Natural killer cell treated with Interleukin-12 subunit alpha and Interleukin-12 subunit beta and Interleukin-15 and Interleukin-18, amount 100 ng/mL, for 72 hours (primary cell): ENCODE results near the gene LIG1. TPM values are rescaled to one million over a fixed set of nuclear protein-coding genes. Genes with fewer than 3 reads are reported as not detected.
A peak's percentile ranks its signal among the peaks of the same experiment; 100 is the strongest.

Experiments used
- ATAC-seq, 2 donors: fragments of 150-1000 bp; cut with Tn5 transposase in 1 of 2; sonication (Bioruptor Pico), chemical (Tn5 transposase) in 1 of 2; 2 replicates each; pipeline ENCODE4 v1.10.0; 2021
- DNase-seq: peaks from one replicate; pipeline ENCODE4 v3.0.0; 2022; ENCODE audit warnings: low spot score
- H3K27ac Mint-ChIP-seq, 2 donors: 1 replicate in 1 of 2; 2 replicates in 1 of 2; pipeline ENCODE4 v1.8.0; 2022; ENCODE audit warnings: mixed read lengths in 2 of 2, mild to moderate bottlenecking in 1 of 2, moderate library complexity in 1 of 2
- H3K27me3 Mint-ChIP-seq, 2 donors: 1 replicate in 1 of 2; 2 replicates in 1 of 2; pipeline ENCODE4 v1.8.0; 2022; ENCODE audit warnings: mixed read lengths in 2 of 2
- H3K36me3 Mint-ChIP-seq: one replicate; pipeline ENCODE4 v1.8.0; 2022; ENCODE audit warnings: mixed read lengths
- H3K4me1 Mint-ChIP-seq, 2 donors: 1 replicate in 1 of 2; 2 replicates in 1 of 2; pipeline ENCODE4 v1.8.0; 2022; ENCODE audit warnings: low read depth in 2 of 2, mixed read lengths in 2 of 2, mild to moderate bottlenecking in 1 of 2
- H3K4me3 Mint-ChIP-seq: one replicate; pipeline ENCODE4 v1.8.0; 2022; ENCODE audit warnings: mixed read lengths
- H3K9me3 Mint-ChIP-seq: 2 replicates; pipeline ENCODE4 v1.8.0; 2022; ENCODE audit warnings: mixed read lengths
- total RNA-seq, 2 donors: library from RNA; stranded (reverse); gene quantifications; one replicate each; pipeline ENCODE4 v1.2.3, GENCODE V29; 2022

Gene LIG1
- total RNA-seq, 2 donors from 2014 or later, result 65.8 to 172 TPM

DNA sequence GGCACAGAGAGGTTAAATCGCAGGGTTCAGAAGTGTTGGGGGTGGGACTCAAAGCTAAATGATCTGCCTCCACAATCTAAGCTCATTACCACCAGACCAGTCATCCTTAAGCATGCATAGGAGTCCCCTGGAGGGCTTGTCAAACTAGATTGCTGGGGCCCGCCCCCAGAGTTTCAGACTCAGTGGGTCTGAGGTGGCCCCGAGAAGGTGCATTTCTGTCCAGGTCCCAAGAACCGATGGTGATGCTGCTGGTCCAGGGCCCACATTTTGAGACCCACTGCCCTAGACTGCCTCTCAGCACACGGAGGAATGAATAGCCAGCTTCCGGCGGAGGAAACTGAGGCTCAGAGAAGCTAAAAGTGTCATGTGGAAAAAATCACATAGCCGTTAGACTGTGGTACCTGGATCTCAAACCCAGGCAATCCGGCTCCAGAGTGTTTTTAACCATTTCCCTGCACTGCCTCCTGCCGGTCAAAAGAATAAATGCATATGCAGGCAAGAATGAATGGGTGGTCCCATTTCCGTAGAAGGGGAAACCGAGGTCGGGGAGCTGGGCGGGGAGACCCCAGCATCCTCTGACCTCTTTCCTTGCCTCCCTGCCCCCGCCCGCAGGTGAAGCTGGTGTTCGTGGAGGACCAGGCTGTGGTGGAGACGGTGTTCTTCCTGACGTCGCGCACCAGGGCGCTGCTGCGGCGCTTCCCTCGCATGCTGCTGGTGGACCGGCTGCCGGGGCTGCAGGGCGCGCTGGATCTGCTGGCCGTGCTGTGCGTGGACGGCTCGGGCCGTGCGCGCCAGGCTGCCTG is 24.1 kb upstream of the LIG1 start:
- Mint-ChIP-seq H3K4me3 (no peak overlapping the region), H3K36me3 (no peaks in the 10 kb centered on the region), H3K27me3 (peaks cover 0 to 4% of the 10 kb centered on the region in 2 donors), H3K27ac (no peak overlapping the region), H3K4me1 (peaks cover 12 to 19% of the 10 kb centered on the region in 2 donors), H3K9me3 (no peaks in the 10 kb centered on the region)
- DNase-seq (peak; percentile 57), ATAC-seq (no peak)

DNA sequence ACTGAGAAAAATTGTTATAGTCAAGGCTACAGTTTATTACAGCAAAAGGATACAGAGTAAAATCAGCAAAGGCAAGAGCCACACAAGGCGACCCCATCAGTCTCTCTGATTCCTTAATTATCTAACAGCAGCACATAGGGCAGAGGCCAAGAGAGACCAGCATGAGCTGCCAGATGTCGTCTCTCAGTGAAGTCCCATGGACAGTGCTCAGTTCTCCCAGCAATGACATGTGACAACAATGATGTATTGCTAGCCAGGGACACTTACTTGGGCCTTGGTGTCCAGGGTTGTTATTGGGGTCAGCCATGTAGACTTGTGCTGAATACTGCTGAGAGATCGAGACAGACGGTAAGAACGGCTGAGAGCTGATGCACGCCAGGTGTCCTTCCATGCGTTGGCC is 22.6 kb upstream of the LIG1 start:
- ATAC-seq (no peak), DNase-seq (no peak)
- no peaks in the 10 kb centered on the region for H3K9me3 Mint-ChIP-seq
- no peak overlapping the region for H3K27ac Mint-ChIP-seq
- H3K4me1 Mint-ChIP-seq, result peaks cover 12 to 21% of the 10 kb centered on the region in 2 donors
- no peaks in the 10 kb centered on the region for H3K36me3 Mint-ChIP-seq
- H3K27me3 Mint-ChIP-seq, result peaks cover 0 to 4% of the 10 kb centered on the region in 2 donors
- no peak overlapping the region for H3K4me3 Mint-ChIP-seq

- DNase-seq, result no peak
- no peaks in the 10 kb centered on the region for H3K36me3 Mint-ChIP-seq
- peaks cover 5 to 13% of the 10 kb centered on the region in 2 donors for H3K4me1 Mint-ChIP-seq
- peaks cover 0 to 4% of the 10 kb centered on the region in 2 donors for H3K27me3 Mint-ChIP-seq
- H3K4me3 Mint-ChIP-seq, result no peak overlapping the region
- H3K27ac Mint-ChIP-seq, result no peak overlapping the region
- no peak for ATAC-seq
- no peaks in the 10 kb centered on the region for H3K9me3 Mint-ChIP-seq
These were observed 20.7 kb upstream of the LIG1 start for GRCh38 chr19:48190885-48191284.

GRCh38 chr19:48190288-48190884 is 20.2 kb upstream of the LIG1 start:
- Mint-ChIP-seq H3K4me3 (no peak overlapping the region), H3K27ac (no peak overlapping the region), H3K36me3 (no peaks in the 10 kb centered on the region), H3K9me3 (no peaks in the 10 kb centered on the region), H3K27me3 (peaks cover 0 to under 1% of the 10 kb centered on the region in 2 donors), H3K4me1 (peaks cover 5 to 9% of the 10 kb centered on the region in 2 donors)
- ATAC-seq (peak; percentile 84 to 87), DNase-seq (peak; percentile 53)

GRCh38 chr19:48186541-48186991 is 16.4 kb upstream of the LIG1 start:
- H3K27ac Mint-ChIP-seq, result no peak overlapping the region
- ATAC-seq, result no peak
- H3K4me1 Mint-ChIP-seq, result peaks cover 0 to 4% of the 10 kb centered on the region in 2 donors
- no peak overlapping the region for H3K4me3 Mint-ChIP-seq
- no peaks in the 10 kb centered on the region for H3K9me3 Mint-ChIP-seq
- no peak for DNase-seq
- peaks cover 2% of the 10 kb centered on the region for H3K36me3 Mint-ChIP-seq
- H3K27me3 Mint-ChIP-seq, result no peaks in the 10 kb centered on the region

DNA sequence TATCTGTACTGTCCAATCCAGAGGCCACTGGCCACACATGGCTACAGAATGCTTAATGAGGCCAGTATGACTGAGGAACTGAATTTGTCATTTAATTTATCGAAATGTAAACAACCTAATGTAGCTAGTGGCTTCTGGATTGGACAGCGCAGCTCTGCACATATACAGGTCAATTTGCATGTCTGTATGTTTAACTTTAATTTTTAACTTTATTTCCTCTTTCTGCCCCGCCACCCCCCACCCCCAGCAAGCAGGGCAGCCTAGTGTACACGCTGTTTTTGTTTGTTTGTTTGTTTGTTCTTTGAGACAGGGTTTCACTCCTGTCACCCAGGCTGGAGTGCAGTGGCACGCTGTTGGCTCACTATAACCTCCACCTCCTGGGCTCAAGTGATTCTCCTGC is 15.9 kb upstream of the LIG1 start:
- Mint-ChIP-seq H3K27ac (no peak overlapping the region), H3K4me1 (peaks cover 0 to 4% of the 10 kb centered on the region in 2 donors), H3K4me3 (no peak overlapping the region), H3K27me3 (no peaks in the 10 kb centered on the region), H3K9me3 (no peaks in the 10 kb centered on the region), H3K36me3 (peaks cover 8% of the 10 kb centered on the region)
- DNase-seq (no peak), ATAC-seq (no peak)

DNA sequence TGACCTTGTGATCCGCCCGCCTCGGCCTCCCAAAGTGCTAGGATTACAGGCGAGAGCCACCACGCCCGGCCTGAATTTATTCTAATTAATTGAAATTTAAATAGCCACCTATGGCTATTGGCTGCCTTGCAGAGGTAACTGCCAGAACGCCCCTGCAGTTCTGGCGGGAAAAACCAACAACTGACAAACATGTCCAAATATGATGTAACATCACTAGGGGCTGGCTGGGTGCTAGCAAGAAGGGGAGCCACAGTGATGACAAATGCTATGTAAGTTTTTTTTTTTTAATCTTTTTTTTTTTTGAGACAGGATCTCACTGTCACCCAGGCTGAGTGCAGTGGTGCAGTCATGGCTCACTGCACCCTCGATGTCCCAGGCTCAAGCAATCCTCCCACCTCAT is 13.2 kb upstream of the LIG1 start:
- no peak for DNase-seq
- no peaks in the 10 kb centered on the region for H3K27me3 Mint-ChIP-seq
- peaks cover 0 to 2% of the 10 kb centered on the region in 2 donors for H3K4me1 Mint-ChIP-seq
- H3K27ac Mint-ChIP-seq, result no peak overlapping the region
- H3K36me3 Mint-ChIP-seq, result peaks cover 8% of the 10 kb centered on the region
- no peak overlapping the region for H3K4me3 Mint-ChIP-seq
- no peak for ATAC-seq
- H3K9me3 Mint-ChIP-seq, result no peaks in the 10 kb centered on the region

GRCh38 chr19:48182434-48182833 is 12.3 kb upstream of the LIG1 start:
- H3K4me3 Mint-ChIP-seq, result no peak overlapping the region
- H3K9me3 Mint-ChIP-seq, result no peaks in the 10 kb centered on the region
- H3K27ac Mint-ChIP-seq, result no peak overlapping the region
- no peaks in the 10 kb centered on the region for H3K4me1 Mint-ChIP-seq
- peaks cover 8% of the 10 kb centered on the region for H3K36me3 Mint-ChIP-seq
- no peak for ATAC-seq
- DNase-seq, result no peak
- no peaks in the 10 kb centered on the region for H3K27me3 Mint-ChIP-seq

GRCh38 chr19:48181505-48181904 is 11.4 kb upstream of the LIG1 start:
- ATAC-seq, result no peak
- H3K4me1 Mint-ChIP-seq, result peaks cover 0 to 3% of the 10 kb centered on the region in 2 donors
- H3K27me3 Mint-ChIP-seq, result no peaks in the 10 kb centered on the region
- no peak overlapping the region for H3K27ac Mint-ChIP-seq
- no peak for DNase-seq
- no peaks in the 10 kb centered on the region for H3K9me3 Mint-ChIP-seq
- no peak overlapping the region for H3K4me3 Mint-ChIP-seq
- H3K36me3 Mint-ChIP-seq, result peaks cover 8% of the 10 kb centered on the region

DNA sequence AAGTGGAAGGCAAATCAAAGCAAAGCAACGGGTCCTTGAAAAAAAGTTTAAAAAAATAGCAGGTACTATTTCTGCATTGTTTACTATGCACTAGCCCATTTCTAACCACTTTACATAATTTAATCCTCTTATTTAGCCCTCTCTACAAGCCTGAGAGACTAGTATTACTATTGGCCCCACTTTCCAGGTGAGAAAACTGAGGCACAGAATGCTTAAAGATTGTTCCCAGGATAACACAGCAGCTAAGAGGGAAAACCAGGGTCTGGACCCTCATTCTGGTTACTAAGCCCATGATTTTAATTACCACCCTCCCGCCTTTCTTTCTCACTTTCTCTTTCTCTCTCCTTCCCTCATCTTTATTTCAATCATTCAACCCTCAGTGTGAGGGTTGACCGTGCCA is 6.1 kb upstream of the LIG1 start:
- Mint-ChIP-seq H3K36me3 (peaks cover 11% of the 10 kb centered on the region), H3K4me1 (peaks cover 3 to 11% of the 10 kb centered on the region in 2 donors), H3K27ac (peak overlapping the region in 1 of 2 donors; percentile 76), H3K27me3 (no peaks in the 10 kb centered on the region), H3K4me3 (no peak overlapping the region), H3K9me3 (no peaks in the 10 kb centered on the region)
- no peak for DNase-seq
- ATAC-seq, result no peak

GRCh38 chr19:48175578-48175977 is 5.4 kb upstream of the LIG1 start:
- H3K27me3 Mint-ChIP-seq, result no peaks in the 10 kb centered on the region
- peaks cover 12% of the 10 kb centered on the region for H3K36me3 Mint-ChIP-seq
- no peak overlapping the region for H3K4me3 Mint-ChIP-seq
- DNase-seq (no peak), ATAC-seq (no peak)
- no peaks in the 10 kb centered on the region for H3K9me3 Mint-ChIP-seq
- H3K4me1 Mint-ChIP-seq, result peaks cover 8 to 16% of the 10 kb centered on the region in 2 donors
- H3K27ac Mint-ChIP-seq, result peak overlapping the region in 1 of 2 donors; percentile 12

DNA sequence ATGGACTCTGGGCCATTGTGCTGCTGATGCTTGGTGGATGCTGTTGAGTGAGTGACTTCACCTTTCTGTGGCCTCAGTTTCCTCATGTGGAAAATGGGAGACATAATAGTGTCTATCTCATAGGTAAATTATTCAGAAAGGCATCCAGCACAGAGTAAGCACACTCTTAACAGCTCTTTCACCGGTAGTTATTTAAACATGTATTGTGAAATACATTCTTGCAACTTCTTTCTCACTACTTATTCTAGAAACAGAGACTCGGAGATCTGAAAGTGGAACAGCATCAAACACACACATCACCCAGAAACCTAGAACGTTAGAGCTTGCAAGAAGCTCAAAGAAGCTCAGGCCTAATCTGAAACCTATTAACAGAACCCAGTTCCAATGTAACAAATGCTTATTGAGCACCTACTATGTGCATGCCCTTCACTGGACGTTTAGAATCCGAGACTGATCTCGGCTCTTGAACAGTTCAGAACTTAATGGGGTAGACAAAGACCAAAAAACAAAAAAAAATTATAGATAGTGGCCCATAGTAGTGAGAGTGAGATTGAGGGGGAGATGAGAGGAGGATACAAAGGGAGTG is 4.4 kb upstream of the LIG1 start:
- ATAC-seq (no peak), DNase-seq (no peak)
- H3K36me3 Mint-ChIP-seq, result peaks cover 12% of the 10 kb centered on the region
- H3K27ac Mint-ChIP-seq, result no peak overlapping the region
- H3K27me3 Mint-ChIP-seq, result no peaks in the 10 kb centered on the region
- H3K9me3 Mint-ChIP-seq, result no peaks in the 10 kb centered on the region
- no peak overlapping the region for H3K4me3 Mint-ChIP-seq
- peaks cover 10 to 21% of the 10 kb centered on the region in 2 donors for H3K4me1 Mint-ChIP-seq

GRCh38 chr19:48171710-48172109 is 1.6 kb upstream of the LIG1 start:
- peaks cover 12% of the 10 kb centered on the region for H3K36me3 Mint-ChIP-seq
- ATAC-seq, result no peak
- peak overlapping the region; percentile 97 for H3K4me3 Mint-ChIP-seq
- no peaks in the 10 kb centered on the region for H3K9me3 Mint-ChIP-seq
- peak overlapping the region in 1 of 2 donors; percentile 97 for H3K27ac Mint-ChIP-seq
- DNase-seq, result no peak
- H3K27me3 Mint-ChIP-seq, result no peaks in the 10 kb centered on the region
- H3K4me1 Mint-ChIP-seq, result peaks cover 23% of the 10 kb centered on the region in 2 donors

GRCh38 chr19:48170817-48171347 is 738 bp upstream of the LIG1 start:
- Mint-ChIP-seq H3K4me1 (peaks cover 23% of the 10 kb centered on the region in 2 donors), H3K9me3 (no peaks in the 10 kb centered on the region), H3K27ac (peak overlapping the region; percentile 96 to 97), H3K36me3 (peaks cover 12% of the 10 kb centered on the region), H3K27me3 (no peaks in the 10 kb centered on the region), H3K4me3 (peak overlapping the region; percentile 97)
- DNase-seq (no peak), ATAC-seq (no peak)
